ENCODE measurements around the gene CASD1. TPM values are rescaled to one million over a fixed set of nuclear protein-coding genes. Genes with fewer than 3 reads are reported as not detected.

Gene CASD1
- total RNA-seq, 1 donor from 2014 or later: 25.7 TPM

- Mint-ChIP-seq H3K36me3 (ENCODE audit: low read depth) (peaks cover 4% of the 10 kb centered on the region), H3K27ac (no peak overlapping the region), H3K27me3 (no peaks in the 10 kb centered on the region), H3K4me1 (no peaks in the 10 kb centered on the region), H3K9me3 (peaks cover 1% of the 10 kb centered on the region), H3K4me3 (no peak overlapping the region)
- CTCF ChIA-PET: no interaction called here
- intact Hi-C loops (cut with micrococcal nuclease): no loop called here
- DNase-seq: no peak
- POLR2A ChIA-PET: no interaction called here
- no peak for TF ChIP-seq CTCF (IDR thresholded peaks at IDR 0.05)
- no peak for ATAC-seq (ENCODE audit: low read depth)
These were observed 55.8 kb downstream of the CASD1 start for GRCh38 chr7:94565247-94565894.

- intact Hi-C loops (cut with micrococcal nuclease): no loop called here
- no peak overlapping the region for H3K4me3 Mint-ChIP-seq
- DNase-seq: no peak
- ChIA-PET CTCF (no interaction called here), POLR2A (no interaction called here)
- ATAC-seq (ENCODE audit: low read depth): no peak
- no peak for TF ChIP-seq CTCF (IDR thresholded peaks at IDR 0.05)
- no peaks in the 10 kb centered on the region for H3K27me3 Mint-ChIP-seq
- peaks cover 3% of the 10 kb centered on the region for H3K9me3 Mint-ChIP-seq
- peaks cover 18% of the 10 kb centered on the region for H3K36me3 Mint-ChIP-seq (ENCODE audit: low read depth)
- no peak overlapping the region for H3K27ac Mint-ChIP-seq
- no peaks in the 10 kb centered on the region for H3K4me1 Mint-ChIP-seq
These were observed 57.8 kb downstream of the CASD1 start for GRCh38 chr7:94567396-94567795.

GRCh38 chr7:94571816-94572215 is 62.2 kb downstream of the CASD1 start:
- intact Hi-C loops (cut with micrococcal nuclease): no loop called here
- Mint-ChIP-seq H3K9me3 (peaks cover 22% of the 10 kb centered on the region), H3K4me3 (no peak overlapping the region), H3K27ac (no peak overlapping the region), H3K27me3 (no peaks in the 10 kb centered on the region), H3K36me3 (ENCODE audit: low read depth) (peaks cover 54% of the 10 kb centered on the region), H3K4me1 (no peaks in the 10 kb centered on the region)
- ATAC-seq (ENCODE audit: low read depth) (no peak), DNase-seq (no peak)
- TF ChIP-seq CTCF (IDR thresholded peaks at IDR 0.05): no peak
- CTCF ChIA-PET: no interaction called here
- POLR2A ChIA-PET: no interaction called here

- intact Hi-C loops (cut with micrococcal nuclease): no loop called here
- POLR2A ChIA-PET: interaction anchor here (0.6 kb wide), 1 partner anchor 80 kb away, joined by 3 read pairs; no protein-coding TSS in a partner anchor
- H3K27me3 Mint-ChIP-seq: no peaks in the 10 kb centered on the region
These were observed 66.0 kb downstream of the CASD1 start for GRCh38 chr7:94575646-94576045.

GRCh38 chr7:94576316-94576715 is 66.7 kb downstream of the CASD1 start:
- no peak for TF ChIP-seq CTCF (IDR thresholded peaks at IDR 0.05)
- DNase-seq (no peak), ATAC-seq (ENCODE audit: low read depth) (no peak)
- ChIA-PET CTCF (no interaction called here), POLR2A (interaction anchor here (0.6 kb wide), 1 partner anchor 79 kb away, joined by 3 read pairs; no protein-coding TSS in a partner anchor)
- Mint-ChIP-seq H3K27me3 (no peaks in the 10 kb centered on the region), H3K27ac (no peak overlapping the region), H3K4me3 (no peak overlapping the region), H3K9me3 (peaks cover 23% of the 10 kb centered on the region), H3K36me3 (ENCODE audit: low read depth) (peaks cover 56% of the 10 kb centered on the region), H3K4me1 (peaks cover 2% of the 10 kb centered on the region)
- intact Hi-C loops (cut with micrococcal nuclease): no loop called here

More at GRCh38 chr7:94575646-94576045, 66.0 kb downstream of the CASD1 start:
- ATAC-seq (ENCODE audit: low read depth) (no peak), DNase-seq (no peak)
- no peak for TF ChIP-seq CTCF (IDR thresholded peaks at IDR 0.05)
- Mint-ChIP-seq H3K4me3 (no peak overlapping the region), H3K27ac (no peak overlapping the region), H3K9me3 (peaks cover 20% of the 10 kb centered on the region), H3K4me1 (peaks cover 2% of the 10 kb centered on the region), H3K36me3 (ENCODE audit: low read depth) (peaks cover 63% of the 10 kb centered on the region)
- CTCF ChIA-PET: no interaction called here
